Chondrocyte (in vitro differentiated cells): ENCODE measurements around the gene DHDH. TPM values are rescaled to one million over a fixed set of nuclear protein-coding genes. Genes with fewer than 3 reads are reported as not detected.

Experiments
- DNase-seq: peaks from one replicate; pipeline ENCODE4 v3.0.0; 2021; ENCODE audit warnings: mixed read lengths, low spot score
- H3K27ac Mint-ChIP-seq: one replicate; pipeline ENCODE4 v1.8.0; 2021; ENCODE audit warnings: mild to moderate bottlenecking, moderate library complexity, mixed read lengths; ENCODE audit not compliant: unreplicated experiment
- H3K27me3 Mint-ChIP-seq: 2 replicates; pipeline ENCODE4 v1.8.0; 2021; ENCODE audit warnings: low read depth, mixed read lengths
- H3K36me3 Mint-ChIP-seq: 2 replicates; pipeline ENCODE4 v1.8.0; 2021; ENCODE audit warnings: low read depth, mixed read lengths
- H3K4me1 Mint-ChIP-seq: 2 replicates; pipeline ENCODE4 v1.8.0; 2021; ENCODE audit warnings: low read depth, mild to moderate bottlenecking, mixed read lengths
- H3K4me3 Mint-ChIP-seq: one replicate; pipeline ENCODE4 v1.8.0; 2021; ENCODE audit warnings: mild to moderate bottlenecking, moderate library complexity, mixed read lengths; ENCODE audit not compliant: unreplicated experiment
- H3K9me3 Mint-ChIP-seq: 2 replicates; pipeline ENCODE4 v1.8.0; 2021; ENCODE audit warnings: low read depth, mixed read lengths
- total RNA-seq: library from RNA; stranded (reverse); gene quantifications from 3 replicates; pipeline ENCODE4 v1.2.1, GENCODE V29; 2021
- TF ChIP-seq, protein P1 (sequence below): fragments of 200-600 bp; sonication (generic); IDR thresholded peaks from 2 replicates; pipeline ENCODE4 v1.5.0; 2021; ENCODE audit warnings: antibody characterized with exemption, mild to moderate bottlenecking, moderate library complexity

DHDH gene
- total RNA-seq, 1 donor from 2014 or later = not detected

DNA sequence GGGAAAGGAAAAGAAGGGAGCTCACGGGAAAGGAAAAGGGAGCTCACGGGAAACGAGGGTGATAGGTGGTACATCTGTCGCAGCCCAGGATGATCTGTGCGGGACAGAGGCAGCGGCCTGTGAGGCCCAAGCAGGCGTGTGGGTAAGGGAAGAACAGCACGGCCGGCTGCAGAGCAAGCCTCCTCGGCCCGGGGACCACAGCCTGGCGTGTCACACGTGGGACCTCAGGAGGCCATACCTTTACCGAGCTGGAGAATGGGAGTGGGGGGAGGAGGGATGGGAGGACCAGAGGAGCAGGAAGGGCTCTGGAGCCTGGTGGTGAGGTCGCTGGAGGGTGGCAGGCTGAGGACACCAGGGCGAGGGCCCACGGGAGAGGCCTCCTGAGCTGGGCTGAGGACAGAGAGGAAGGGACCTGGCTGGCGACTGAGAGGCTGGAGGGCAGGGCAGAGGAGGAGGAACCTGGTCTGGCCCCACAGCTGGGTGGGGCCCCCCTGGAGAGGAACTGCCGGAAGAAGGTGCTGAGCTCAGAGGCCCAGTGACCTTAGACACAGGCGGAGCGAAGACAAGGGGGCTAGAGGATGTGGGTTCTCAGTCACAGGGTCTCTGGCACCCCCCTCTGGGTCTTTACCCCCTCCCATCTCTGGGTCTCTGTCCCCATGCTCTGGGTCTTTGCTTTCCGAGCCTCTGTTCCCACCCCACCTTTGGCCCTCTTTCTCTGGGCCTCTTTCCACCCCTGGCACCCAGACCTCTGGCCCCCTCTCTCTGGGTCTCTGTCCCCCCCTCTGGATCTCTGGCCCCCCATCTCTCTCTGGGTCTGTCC is 28.7 kb downstream of the DHDH start:
- Mint-ChIP-seq H3K27me3 (no peaks in the 10 kb centered on the region), H3K4me3 (no peak overlapping the region), H3K4me1 (peaks cover 51% of the 10 kb centered on the region), H3K9me3 (no peaks in the 10 kb centered on the region), H3K36me3 (peaks cover 21% of the 10 kb centered on the region), H3K27ac (peak overlapping the region; percentile 96)
- no peak for DNase-seq
- TF ChIP-seq, protein P1, sequence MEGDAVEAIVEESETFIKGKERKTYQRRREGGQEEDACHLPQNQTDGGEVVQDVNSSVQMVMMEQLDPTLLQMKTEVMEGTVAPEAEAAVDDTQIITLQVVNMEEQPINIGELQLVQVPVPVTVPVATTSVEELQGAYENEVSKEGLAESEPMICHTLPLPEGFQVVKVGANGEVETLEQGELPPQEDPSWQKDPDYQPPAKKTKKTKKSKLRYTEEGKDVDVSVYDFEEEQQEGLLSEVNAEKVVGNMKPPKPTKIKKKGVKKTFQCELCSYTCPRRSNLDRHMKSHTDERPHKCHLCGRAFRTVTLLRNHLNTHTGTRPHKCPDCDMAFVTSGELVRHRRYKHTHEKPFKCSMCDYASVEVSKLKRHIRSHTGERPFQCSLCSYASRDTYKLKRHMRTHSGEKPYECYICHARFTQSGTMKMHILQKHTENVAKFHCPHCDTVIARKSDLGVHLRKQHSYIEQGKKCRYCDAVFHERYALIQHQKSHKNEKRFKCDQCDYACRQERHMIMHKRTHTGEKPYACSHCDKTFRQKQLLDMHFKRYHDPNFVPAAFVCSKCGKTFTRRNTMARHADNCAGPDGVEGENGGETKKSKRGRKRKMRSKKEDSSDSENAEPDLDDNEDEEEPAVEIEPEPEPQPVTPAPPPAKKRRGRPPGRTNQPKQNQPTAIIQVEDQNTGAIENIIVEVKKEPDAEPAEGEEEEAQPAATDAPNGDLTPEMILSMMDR = no peak

DNA sequence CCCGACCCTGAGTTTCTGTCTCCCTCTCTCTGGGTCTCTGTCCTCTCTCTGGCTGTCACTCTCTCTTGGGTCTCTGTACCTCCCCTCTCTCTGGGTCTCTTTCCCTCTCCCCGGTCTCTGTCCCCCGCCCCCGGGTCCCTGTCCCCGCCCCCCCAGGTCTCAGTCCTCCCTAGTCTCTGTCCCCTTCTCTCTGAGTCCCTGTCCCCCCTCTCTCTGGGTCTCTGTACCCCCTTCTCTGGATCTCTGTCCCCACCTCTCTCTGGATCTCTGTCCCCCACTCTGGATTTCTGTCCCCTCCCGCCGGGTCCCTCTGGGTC is 29.3 kb downstream of the DHDH start:
- TF ChIP-seq, protein P1 = no peak
- no peak for DNase-seq
- Mint-ChIP-seq H3K27ac (peak overlapping the region; percentile 96), H3K4me3 (no peak overlapping the region), H3K36me3 (peaks cover 19% of the 10 kb centered on the region), H3K9me3 (no peaks in the 10 kb centered on the region), H3K4me1 (peaks cover 57% of the 10 kb centered on the region), H3K27me3 (no peaks in the 10 kb centered on the region)

DNA sequence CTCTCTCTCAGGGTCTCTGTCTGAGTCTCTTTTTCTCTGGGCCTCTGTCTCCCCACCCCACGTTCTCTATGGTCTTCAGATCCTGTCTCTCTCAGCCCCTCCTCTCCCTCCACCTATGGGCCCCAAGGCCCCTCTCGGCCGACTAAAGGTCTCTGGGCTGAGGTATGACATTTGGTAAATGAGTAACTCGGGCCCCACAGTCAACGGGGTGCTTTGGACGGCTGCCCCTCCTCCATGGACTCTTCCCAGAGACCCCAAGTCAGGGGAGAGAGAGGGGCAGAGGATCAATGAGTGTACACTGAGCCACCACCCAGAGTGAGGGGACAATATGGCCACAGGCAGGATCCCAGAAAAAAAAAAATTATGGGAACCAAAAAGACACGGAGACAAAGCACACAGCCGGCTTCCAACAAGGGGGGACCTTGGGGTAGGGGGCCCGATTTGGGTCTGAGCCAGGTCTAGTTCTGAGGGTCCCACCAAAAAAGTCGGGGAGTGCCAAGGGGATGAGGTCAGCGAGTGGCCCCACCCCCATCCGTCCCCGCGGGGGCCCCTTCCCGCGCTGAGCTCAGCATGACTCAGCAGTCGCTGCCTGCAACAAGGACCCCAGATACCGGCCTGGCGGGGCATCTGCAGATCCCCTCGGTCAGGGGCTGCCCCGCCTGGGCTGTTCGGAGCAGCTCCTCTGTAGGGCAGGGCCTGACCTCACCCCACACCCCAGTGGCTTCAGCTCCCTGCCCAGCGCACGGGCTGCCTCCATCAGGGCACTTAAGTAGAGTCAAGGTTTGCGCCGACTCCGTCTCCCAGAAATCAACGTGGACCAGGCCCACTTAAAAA is 30.1 kb downstream of the DHDH start:
- TF ChIP-seq, protein P1 = no peak
- peaks cover 18% of the 10 kb centered on the region for H3K36me3 Mint-ChIP-seq
- peaks cover 63% of the 10 kb centered on the region for H3K4me1 Mint-ChIP-seq
- peak overlapping the region; percentile 96 for H3K27ac Mint-ChIP-seq
- no peaks in the 10 kb centered on the region for H3K9me3 Mint-ChIP-seq
- peak; percentile 93 for DNase-seq
- no peaks in the 10 kb centered on the region for H3K27me3 Mint-ChIP-seq
- H3K4me3 Mint-ChIP-seq = peak overlapping the region; percentile 93

DNA sequence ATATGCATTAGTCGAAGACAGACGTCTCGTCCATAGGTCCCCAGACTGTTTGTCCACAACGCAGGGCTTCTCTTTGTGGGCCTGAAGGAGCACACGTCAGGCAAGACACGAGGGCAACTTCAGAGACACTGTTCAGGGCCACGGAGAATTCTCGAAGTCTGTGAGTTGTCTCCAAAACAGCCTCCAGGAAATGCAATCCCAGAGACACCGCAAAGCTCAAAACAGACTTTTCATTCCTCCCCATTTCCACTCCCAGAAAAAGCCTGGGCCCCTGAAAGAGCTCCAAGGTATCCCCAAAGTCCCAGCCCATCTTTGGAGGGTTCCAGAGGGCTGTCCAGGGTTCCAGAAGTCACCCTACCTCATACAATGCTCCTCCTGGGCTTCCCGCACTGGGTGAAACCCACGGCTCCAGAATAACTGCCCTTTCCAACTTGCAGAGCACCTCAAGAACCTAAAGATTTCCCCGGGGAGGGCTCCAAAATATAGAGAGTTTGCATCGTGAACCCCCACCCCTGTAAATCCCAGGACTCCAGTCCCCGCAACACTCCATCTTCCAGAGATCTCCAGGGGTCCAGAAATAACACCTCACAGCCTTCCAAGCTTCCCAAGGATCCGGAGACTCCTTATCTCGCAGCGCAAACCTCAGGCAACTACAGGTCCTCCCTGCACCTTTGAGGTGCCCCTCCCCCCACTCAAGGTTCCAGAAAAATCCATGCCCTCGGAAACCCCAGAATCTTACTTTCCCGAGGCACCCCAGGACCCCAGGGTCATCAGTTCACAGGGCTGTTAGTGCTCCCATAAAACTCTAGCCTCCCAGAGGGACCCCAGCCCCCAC is 30.9 kb downstream of the DHDH start:
- Mint-ChIP-seq H3K9me3 (no peaks in the 10 kb centered on the region), H3K4me3 (peak overlapping the region; percentile 93), H3K4me1 (peaks cover 63% of the 10 kb centered on the region), H3K27ac (peak overlapping the region; percentile 96), H3K36me3 (peaks cover 20% of the 10 kb centered on the region), H3K27me3 (no peaks in the 10 kb centered on the region)
- TF ChIP-seq, protein P1 = no peak
- DNase-seq = no peak
